ENCODE data around the gene C1orf216. TPM values are rescaled to one million over a fixed set of nuclear protein-coding genes. Genes with fewer than 3 reads are reported as not detected.

The C1orf216 gene
- polyA plus RNA-seq, 1 donor from 2014 or later = 6.7 TPM

DNA sequence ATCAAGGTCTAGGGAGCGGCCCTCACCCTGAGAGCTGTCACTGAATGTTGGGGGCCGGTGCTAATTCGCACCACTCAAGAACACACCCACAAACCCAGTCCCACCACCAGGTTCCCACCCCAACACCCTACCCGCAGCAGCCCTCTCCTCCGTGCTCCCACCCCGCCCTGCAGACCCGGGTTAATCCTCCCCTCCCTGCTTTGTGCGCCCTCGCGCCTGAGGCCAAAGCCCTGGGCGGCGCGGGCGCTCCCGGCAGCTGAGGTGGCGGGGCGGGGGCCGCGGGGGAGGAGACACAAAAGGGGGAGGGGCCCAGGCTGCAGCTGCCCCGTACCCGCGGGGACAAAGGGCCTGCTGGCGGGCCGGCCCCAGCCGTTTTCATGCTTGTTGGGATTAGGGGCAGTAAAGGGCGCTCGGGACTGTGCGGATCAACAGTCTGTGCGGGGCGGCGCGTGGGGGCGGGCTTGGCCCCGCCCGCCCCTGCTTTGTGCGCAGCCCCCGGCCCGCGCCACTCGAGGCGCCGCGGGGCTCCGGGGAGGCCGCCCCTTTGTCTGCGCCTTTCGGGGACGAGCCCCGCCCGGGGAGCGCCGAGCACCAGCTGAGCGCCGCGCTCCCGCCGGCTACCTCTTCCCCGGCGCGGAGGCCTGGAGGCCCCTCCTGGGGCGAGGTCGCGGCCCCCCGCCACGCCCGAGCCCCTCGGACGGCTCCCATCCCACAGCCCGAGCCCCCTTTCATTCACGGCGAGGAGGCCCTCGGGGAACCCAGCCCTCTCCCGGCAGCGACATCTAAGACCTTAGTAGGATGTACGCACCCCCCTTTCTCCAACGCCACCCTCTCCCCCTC is 10.9 kb downstream of the C1orf216 start:
- H3K36me3 ChIP-seq (ENCODE audit: insufficient read depth, low read length) = no peaks in the 10 kb centered on the region
- peak overlapping the region; percentile 56 for H3K4me3 ChIP-seq (ENCODE audit: low read length)
- no peaks in the 10 kb centered on the region for H3K79me2 ChIP-seq (replicated peaks; ENCODE audit: insufficient read depth, low read length)
- peak overlapping the region; percentile 21 for H2AFZ ChIP-seq (ENCODE audit: low read depth, low read length)
- no peaks in the 10 kb centered on the region for H3K9me3 ChIP-seq (ENCODE audit: low read length)
- no peak for TF ChIP-seq RAD21 (conservative IDR thresholded peaks at IDR 0.05)
- TF ChIP-seq EZH2 (IDR thresholded peaks at IDR 0.05; ENCODE audit: borderline replicate concordance, insufficient read depth, low read length, poor library complexity, severe bottlenecking) = no peak
- H3K9ac ChIP-seq (ENCODE audit: low read length) = peak overlapping the region; percentile 60
- no peaks in the 10 kb centered on the region for H3F3A ChIP-seq (ENCODE audit: insufficient read depth, low read length, poor library complexity, severe bottlenecking)
- peaks cover 3% of the 10 kb centered on the region for H4K20me1 ChIP-seq (ENCODE audit: insufficient read depth)
- no peak overlapping the region for H3K27ac ChIP-seq (ENCODE audit: low read length)
- H3K9me2 ChIP-seq (ENCODE audit: insufficient read depth, low read length) = no peaks in the 10 kb centered on the region
- H3K4me2 ChIP-seq (ENCODE audit: low read length) = no peak overlapping the region
- peaks cover 17% of the 10 kb centered on the region for H3K27me3 ChIP-seq (ENCODE audit: insufficient read depth, low read depth, low read length)

DNA sequence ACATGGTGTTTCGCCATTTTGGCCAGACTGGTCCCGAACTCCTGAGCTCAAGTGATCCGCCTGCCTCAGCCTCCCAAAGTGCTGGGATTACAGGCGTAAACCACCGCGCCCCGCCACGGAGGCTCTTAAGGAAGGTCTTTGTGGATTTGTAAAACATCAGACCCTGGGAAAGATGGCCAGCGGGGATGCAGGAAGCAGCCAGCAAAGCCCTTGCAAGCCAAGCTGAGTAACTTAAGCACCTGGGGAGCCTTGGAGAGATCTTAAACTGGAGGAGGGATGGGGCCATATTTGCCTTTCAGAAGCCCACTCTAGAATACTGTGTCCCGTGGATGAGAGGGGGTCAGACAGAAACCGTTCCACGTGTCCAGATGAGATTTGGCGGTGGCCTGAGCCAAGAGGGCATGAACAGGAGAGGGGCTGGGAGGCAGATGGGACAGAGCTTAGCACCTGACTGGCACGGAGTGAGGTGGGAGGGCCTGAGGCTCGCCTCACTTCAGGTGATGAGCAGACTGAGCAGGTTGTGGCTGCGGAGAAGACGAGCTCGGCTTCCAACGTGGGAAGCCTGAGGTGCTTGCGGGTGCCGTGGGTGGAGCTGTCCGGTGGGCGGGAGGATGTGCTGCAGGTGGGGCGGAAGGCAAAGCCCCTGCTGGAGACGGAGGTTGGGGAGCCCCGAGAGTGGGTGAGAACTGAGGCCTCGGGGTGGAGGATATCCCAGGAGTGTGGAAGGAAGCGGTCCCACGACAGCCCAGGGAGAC is 11.7 kb downstream of the C1orf216 start:
- TF ChIP-seq POLR2AphosphoS5 (IDR thresholded peaks at IDR 0.05) (no peak), EZH2 (IDR thresholded peaks at IDR 0.05; ENCODE audit: borderline replicate concordance, insufficient read depth, low read length, poor library complexity, severe bottlenecking) (no peak), SMC3 (conservative IDR thresholded peaks at IDR 0.05; ENCODE audit: poor library complexity) (no peak), EP300 (conservative IDR thresholded peaks at IDR 0.05; ENCODE audit: poor library complexity, severe bottlenecking) (no peak), RAD21 (conservative IDR thresholded peaks at IDR 0.05) (no peak)
- TF ChIP-seq, protein P1, sequence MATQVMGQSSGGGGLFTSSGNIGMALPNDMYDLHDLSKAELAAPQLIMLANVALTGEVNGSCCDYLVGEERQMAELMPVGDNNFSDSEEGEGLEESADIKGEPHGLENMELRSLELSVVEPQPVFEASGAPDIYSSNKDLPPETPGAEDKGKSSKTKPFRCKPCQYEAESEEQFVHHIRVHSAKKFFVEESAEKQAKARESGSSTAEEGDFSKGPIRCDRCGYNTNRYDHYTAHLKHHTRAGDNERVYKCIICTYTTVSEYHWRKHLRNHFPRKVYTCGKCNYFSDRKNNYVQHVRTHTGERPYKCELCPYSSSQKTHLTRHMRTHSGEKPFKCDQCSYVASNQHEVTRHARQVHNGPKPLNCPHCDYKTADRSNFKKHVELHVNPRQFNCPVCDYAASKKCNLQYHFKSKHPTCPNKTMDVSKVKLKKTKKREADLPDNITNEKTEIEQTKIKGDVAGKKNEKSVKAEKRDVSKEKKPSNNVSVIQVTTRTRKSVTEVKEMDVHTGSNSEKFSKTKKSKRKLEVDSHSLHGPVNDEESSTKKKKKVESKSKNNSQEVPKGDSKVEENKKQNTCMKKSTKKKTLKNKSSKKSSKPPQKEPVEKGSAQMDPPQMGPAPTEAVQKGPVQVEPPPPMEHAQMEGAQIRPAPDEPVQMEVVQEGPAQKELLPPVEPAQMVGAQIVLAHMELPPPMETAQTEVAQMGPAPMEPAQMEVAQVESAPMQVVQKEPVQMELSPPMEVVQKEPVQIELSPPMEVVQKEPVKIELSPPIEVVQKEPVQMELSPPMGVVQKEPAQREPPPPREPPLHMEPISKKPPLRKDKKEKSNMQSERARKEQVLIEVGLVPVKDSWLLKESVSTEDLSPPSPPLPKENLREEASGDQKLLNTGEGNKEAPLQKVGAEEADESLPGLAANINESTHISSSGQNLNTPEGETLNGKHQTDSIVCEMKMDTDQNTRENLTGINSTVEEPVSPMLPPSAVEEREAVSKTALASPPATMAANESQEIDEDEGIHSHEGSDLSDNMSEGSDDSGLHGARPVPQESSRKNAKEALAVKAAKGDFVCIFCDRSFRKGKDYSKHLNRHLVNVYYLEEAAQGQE (IDR thresholded peaks at IDR 0.05; ENCODE audit: borderline replicate concordance) = no peak
- TF ChIP-seq, protein P2, sequence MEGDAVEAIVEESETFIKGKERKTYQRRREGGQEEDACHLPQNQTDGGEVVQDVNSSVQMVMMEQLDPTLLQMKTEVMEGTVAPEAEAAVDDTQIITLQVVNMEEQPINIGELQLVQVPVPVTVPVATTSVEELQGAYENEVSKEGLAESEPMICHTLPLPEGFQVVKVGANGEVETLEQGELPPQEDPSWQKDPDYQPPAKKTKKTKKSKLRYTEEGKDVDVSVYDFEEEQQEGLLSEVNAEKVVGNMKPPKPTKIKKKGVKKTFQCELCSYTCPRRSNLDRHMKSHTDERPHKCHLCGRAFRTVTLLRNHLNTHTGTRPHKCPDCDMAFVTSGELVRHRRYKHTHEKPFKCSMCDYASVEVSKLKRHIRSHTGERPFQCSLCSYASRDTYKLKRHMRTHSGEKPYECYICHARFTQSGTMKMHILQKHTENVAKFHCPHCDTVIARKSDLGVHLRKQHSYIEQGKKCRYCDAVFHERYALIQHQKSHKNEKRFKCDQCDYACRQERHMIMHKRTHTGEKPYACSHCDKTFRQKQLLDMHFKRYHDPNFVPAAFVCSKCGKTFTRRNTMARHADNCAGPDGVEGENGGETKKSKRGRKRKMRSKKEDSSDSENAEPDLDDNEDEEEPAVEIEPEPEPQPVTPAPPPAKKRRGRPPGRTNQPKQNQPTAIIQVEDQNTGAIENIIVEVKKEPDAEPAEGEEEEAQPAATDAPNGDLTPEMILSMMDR (IDR thresholded peaks at IDR 0.05; ENCODE audit: poor library complexity, severe bottlenecking) = no peak
- no peaks in the 10 kb centered on the region for H3K79me2 ChIP-seq (replicated peaks; ENCODE audit: insufficient read depth, low read length)
- H2AFZ ChIP-seq (ENCODE audit: low read depth, low read length) = peak overlapping the region; percentile 21
- no peak overlapping the region for H3K27ac ChIP-seq (ENCODE audit: low read length)
- peak overlapping the region; percentile 56 for H3K4me3 ChIP-seq (ENCODE audit: low read length)
- no peaks in the 10 kb centered on the region for H3K9me2 ChIP-seq (ENCODE audit: insufficient read depth, low read length)
- H4K20me1 ChIP-seq (ENCODE audit: insufficient read depth) = peaks cover 3% of the 10 kb centered on the region
- no peaks in the 10 kb centered on the region for H3K9me3 ChIP-seq (ENCODE audit: low read length)
- peaks cover 17% of the 10 kb centered on the region for H3K27me3 ChIP-seq (ENCODE audit: insufficient read depth, low read depth, low read length)
- H3K9ac ChIP-seq (ENCODE audit: low read length) = peak overlapping the region; percentile 60
- no peaks in the 10 kb centered on the region for H3F3A ChIP-seq (ENCODE audit: insufficient read depth, low read length, poor library complexity, severe bottlenecking)
- no peak overlapping the region for H3K4me2 ChIP-seq (ENCODE audit: low read length)
- no peaks in the 10 kb centered on the region for H3K36me3 ChIP-seq (ENCODE audit: insufficient read depth, low read length)

Data from neural cell (in vitro differentiated cells).